GM10248 (cell line): ENCODE data around the gene BCOR.

Source experiments
- CTCF ChIA-PET: fragments of 300-600 bp; sonication (Branson Sonifier 250); formaldehyde crosslinking; extraction: SDS; loops from one replicate; lab custom pipeline; 2021; ENCODE audit warnings: antibody characterized with exemption; lab: Yijun Ruan, JAX
- POLR2A ChIA-PET: fragments of 350-650 bp; sonication (Branson Sonifier 250); formaldehyde crosslinking; extraction: SDS; loops from one replicate; lab custom pipeline; 2020; ENCODE audit warnings: antibody characterized with exemption; lab: Yijun Ruan, JAX
- DNase-seq: peaks from one replicate; pipeline ENCODE4 v3.0.0; 2012; ENCODE audit errors: extremely low spot score
- TF ChIP-seq, protein P1 (sequence below): IDR thresholded peaks from 2 replicates; pipeline ENCODE4 v1.5.1; 2012; ENCODE audit warnings: mild to moderate bottlenecking, low read depth; ENCODE audit errors: extremely low read depth, missing control alignments, control extremely low read depth

Gene BCOR

DNA sequence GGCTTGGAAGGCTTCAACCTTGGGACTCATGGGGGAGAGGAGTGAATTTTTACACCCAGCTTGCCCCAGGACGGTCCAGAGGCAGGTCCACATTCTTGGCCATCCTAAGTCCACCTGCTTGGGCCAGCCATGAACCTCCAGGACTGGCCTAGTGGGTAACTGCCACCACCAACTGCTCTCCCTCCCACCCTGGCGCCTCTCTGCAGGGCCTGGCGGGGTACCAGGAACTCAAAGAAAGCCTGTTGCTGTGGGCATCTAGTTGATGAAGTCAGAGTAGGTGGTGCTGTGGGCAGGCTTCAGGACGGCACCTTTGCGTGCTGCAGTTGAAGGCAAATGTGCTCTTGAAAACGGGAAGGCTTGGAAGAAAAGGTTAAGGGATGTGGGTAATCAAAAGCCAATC, 12.0 kb downstream of the BCOR start:
- CTCF ChIA-PET = no interaction called here
- TF ChIP-seq, protein P1, sequence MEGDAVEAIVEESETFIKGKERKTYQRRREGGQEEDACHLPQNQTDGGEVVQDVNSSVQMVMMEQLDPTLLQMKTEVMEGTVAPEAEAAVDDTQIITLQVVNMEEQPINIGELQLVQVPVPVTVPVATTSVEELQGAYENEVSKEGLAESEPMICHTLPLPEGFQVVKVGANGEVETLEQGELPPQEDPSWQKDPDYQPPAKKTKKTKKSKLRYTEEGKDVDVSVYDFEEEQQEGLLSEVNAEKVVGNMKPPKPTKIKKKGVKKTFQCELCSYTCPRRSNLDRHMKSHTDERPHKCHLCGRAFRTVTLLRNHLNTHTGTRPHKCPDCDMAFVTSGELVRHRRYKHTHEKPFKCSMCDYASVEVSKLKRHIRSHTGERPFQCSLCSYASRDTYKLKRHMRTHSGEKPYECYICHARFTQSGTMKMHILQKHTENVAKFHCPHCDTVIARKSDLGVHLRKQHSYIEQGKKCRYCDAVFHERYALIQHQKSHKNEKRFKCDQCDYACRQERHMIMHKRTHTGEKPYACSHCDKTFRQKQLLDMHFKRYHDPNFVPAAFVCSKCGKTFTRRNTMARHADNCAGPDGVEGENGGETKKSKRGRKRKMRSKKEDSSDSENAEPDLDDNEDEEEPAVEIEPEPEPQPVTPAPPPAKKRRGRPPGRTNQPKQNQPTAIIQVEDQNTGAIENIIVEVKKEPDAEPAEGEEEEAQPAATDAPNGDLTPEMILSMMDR = no peak
- DNase-seq = no peak
- POLR2A ChIA-PET = no interaction called here

DNA sequence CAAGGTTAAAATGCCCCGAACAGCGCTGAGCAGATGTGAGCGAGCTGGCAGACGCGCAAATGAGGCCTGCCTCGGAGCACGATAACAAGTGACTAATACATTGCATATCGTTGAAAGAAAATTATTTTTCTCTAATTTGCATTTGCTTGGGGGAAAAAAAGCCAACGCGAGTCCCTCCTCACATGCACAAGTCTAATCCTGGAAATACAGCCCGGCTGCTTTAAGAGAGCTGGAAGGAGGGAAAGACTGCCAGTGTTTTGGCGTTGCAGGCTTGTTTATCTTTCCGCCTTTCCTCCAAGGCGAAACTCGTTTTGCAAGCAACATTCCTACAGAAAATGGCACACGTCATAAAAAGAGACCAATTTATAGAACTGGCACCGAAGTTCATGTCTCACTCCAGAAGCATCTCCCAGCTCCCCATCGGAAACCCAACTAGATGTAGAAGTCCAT, 12.6 kb downstream of the BCOR start:
- ChIA-PET POLR2A (no interaction called here), CTCF (no interaction called here)
- no peak for DNase-seq
- TF ChIP-seq, protein P1 = no peak

DNA sequence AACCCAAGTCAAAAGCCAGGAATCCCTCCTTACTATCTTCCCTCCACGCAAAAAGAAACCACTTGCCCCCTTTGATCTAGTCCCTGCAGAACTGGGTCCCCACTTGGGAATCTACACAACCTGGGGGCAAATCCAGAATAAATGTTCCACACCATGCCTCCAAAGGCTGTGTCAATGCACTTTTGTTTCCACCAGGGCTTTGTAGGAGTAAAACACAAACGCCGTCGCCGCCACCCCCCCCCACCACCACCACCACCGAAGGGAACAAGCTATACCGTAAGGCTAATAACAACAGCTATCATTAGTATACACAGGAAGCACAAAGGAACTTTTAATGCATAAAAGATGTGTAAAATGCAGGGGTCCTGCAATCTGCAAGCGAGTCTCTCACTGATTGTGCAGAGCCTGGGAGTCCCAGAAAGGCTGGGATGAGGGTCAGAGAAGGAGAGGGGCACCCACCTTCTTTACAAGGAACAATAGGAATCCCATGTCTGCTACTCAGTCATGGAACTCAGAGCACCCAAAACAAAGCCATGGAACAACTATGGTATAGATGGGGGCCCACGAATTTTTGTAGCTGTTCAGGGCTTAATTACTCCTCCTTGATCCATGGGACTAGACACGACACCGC, 13.2 kb downstream of the BCOR start:
- TF ChIP-seq, protein P1 = no peak
- DNase-seq = no peak
- CTCF ChIA-PET = no interaction called here
- POLR2A ChIA-PET = no interaction called here

DNA sequence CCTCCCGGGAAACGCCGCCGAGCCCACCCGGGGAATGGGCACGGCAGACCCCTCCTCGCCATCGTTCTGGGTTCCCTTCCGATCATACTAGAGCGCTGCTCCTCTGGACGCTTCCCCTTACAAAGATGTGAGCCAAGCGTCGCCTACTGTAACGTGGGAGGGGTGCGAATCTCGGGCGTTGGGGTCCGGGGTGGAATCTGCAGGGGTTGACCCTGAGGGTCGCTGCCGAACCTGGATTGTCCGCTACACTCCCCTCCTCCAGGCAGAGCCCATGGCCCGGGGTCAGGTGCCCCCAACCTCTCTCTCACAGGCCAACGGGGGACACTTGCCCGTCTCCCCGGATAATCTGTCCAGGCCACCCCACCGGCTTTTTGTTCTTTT, 13.8 kb downstream of the BCOR start:
- POLR2A ChIA-PET = no interaction called here
- no peak for DNase-seq
- TF ChIP-seq, protein P1 = no peak
- CTCF ChIA-PET = no interaction called here

DNA sequence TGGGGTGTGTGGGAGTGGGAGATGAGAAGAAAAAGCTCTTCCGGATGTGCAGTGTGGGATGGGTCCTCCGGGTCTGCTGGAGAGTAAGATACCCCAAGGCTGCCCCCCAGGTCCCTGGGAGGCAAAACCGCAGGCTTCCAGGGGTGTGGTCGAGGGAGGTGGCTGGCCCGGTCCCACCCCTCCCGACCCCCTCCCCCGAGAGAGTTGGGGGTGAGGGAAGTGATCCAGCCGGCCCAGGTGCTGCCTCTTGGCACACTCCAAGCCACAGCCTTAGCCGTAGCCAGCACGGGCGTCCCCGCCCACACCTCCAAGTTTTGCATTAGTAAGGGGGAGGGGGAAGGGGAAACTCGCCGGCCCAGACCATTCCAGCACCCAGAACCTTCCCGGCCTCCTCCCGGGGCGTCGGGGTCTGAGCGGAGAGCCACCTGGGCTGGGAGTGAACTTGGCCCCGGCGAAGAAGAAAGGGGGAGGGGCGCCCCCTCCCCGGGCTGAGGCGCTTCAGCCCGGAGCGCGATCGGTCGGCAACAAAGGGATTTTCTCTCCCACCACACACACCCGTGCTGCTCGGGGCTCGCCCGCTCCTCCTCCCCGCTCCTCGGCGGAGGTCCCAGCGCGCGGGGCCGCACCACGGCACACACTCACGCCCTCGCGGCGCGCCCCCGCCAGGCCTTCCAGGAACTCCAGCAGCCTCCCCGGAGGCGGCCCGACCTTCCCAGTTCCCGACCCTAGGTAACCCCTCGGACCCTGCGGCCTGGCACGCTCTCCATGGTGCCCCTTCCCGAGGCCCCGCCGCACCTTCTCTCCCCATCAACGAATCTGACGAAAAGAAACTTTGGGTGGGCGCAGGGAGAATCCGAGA, 14.4 kb downstream of the BCOR start:
- ChIA-PET POLR2A (no interaction called here), CTCF (no interaction called here)
- TF ChIP-seq, protein P1 = no peak
- peak; percentile 38 for DNase-seq

DNA sequence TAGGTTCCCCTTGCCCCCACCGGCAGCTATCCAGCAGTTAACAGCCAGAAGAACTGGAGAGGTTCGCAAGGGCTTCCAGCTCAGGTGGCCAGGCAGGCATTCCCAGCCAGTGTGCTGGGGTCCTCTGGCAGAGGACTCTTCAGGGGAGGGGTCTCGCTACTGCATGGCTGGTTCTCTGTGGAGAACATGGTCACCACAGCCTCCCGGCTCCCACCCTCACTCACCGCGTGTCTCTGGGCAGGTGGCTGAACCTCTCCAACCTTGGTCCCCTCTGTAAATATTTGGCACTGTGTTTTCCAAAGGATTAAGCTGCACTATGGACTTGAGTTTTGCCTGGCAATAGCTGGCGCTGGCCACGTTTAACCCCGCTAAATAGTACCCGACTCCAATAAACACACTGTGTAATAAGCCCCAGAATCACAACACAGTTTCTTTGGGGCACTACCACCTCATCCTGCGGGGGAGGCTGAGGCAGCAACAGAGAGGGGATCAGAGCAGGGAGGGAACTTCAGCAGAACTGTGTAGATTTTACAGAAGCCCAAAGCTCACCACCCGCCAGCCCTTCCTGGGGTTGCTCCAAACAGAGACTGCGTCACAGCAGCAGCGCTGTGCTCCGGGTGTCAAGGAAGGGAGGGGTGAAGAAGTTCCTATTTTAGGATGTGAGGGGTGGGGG, 15.2 kb downstream of the BCOR start:
- ChIA-PET POLR2A (interaction anchor here (0.5 to 1.0 kb wide), 2 partner anchors 68 to 227 kb away, joined by 3 read pairs; no protein-coding TSS in a partner anchor), CTCF (interaction anchor here (1.1 kb wide), 1 partner anchor 14 kb away, joined by 3 read pairs; no protein-coding TSS in a partner anchor)
- TF ChIP-seq, protein P1 = no peak
- DNase-seq = no peak
